DOHH2 (cell line): Measurements from ENCODE around the gene NFATC3.

Experiments
- H3F3A ChIP-seq: fragments of 200-600 bp; sonication (generic), shearing (Covaris generic); 2 replicates; pipeline ENCODE4 v1.6.0; 2016; ENCODE audit warnings: antibody characterized with exemption, mild to moderate bottlenecking; ENCODE audit not compliant: control insufficient read depth, insufficient read depth
- H3K27ac ChIP-seq: fragments of 200-600 bp; sonication (generic); 2 replicates; pipeline ENCODE4 v1.5.1; 2014; ENCODE audit warnings: low read depth, mild to moderate bottlenecking, low read length, moderate library complexity
- H3K27me3 ChIP-seq: fragments of 200-600 bp; sonication (generic); 2 replicates; pipeline ENCODE4 v1.6.1; 2014; ENCODE audit warnings: mild to moderate bottlenecking, low read length, mixed read lengths; ENCODE audit not compliant: control insufficient read depth
- H3K36me3 ChIP-seq: fragments of 200-600 bp; sonication (generic); 2 replicates; pipeline ENCODE4 v1.6.1; 2014; ENCODE audit warnings: mild to moderate bottlenecking, low read length, moderate library complexity, mixed read lengths; ENCODE audit not compliant: control insufficient read depth
- H3K4me1 ChIP-seq: fragments of 200-600 bp; sonication (generic); 2 replicates; pipeline ENCODE4 v1.6.1; 2014; ENCODE audit warnings: mild to moderate bottlenecking, low read length, mixed read lengths; ENCODE audit not compliant: control insufficient read depth
- H3K4me2 ChIP-seq: fragments of 200-600 bp; sonication (generic); 2 replicates; pipeline ENCODE4 v1.6.0; 2014; ENCODE audit warnings: mild to moderate bottlenecking, low read length, moderate library complexity
- H3K4me3 ChIP-seq: fragments of 200-600 bp; sonication (generic); 2 replicates; pipeline ENCODE4 v1.5.1; 2014; ENCODE audit warnings: mild to moderate bottlenecking, low read length, mixed read lengths
- H3K79me2 ChIP-seq: fragments of 200-600 bp; sonication (generic); 2 replicates; pipeline ENCODE4 v1.6.1; 2014; ENCODE audit warnings: mild to moderate bottlenecking, low read length, mixed read lengths; ENCODE audit not compliant: control insufficient read depth
- H3K9me2 ChIP-seq: fragments of 200-600 bp; sonication (generic); replicated peaks from 2 replicates; pipeline ENCODE4 v1.6.1; 2014; ENCODE audit warnings: mild to moderate bottlenecking, low read length, mixed read lengths; ENCODE audit not compliant: control insufficient read depth
- H3K9me3 ChIP-seq: fragments of 200-600 bp; sonication (generic); 2 replicates; pipeline ENCODE4 v1.6.1; 2014; ENCODE audit warnings: antibody characterized with exemption, low read length, mixed read lengths; ENCODE audit not compliant: control insufficient read depth, insufficient read depth
- H4K20me1 ChIP-seq: fragments of 200-600 bp; sonication (generic); 2 replicates; pipeline ENCODE4 v1.6.0; 2014; ENCODE audit warnings: low read depth, mild to moderate bottlenecking, antibody characterized with exemption, low read length, moderate library complexity; ENCODE audit not compliant: control insufficient read depth, insufficient read depth
- EZH2phosphoT487 ChIP-seq: fragments of 200-600 bp; sonication (generic); IDR thresholded peaks from 2 replicates; pipeline ENCODE4 v1.6.1; 2017; ENCODE audit warnings: borderline replicate concordance, mild to moderate bottlenecking, antibody characterized with exemption, low read length, moderate library complexity, mixed read lengths
- TF ChIP-seq, protein P1 (sequence below): fragments of 200-600 bp; sonication (generic); IDR thresholded peaks from one replicate; pipeline ENCODE4 v1.5.1; 2014; ENCODE audit warnings: antibody characterized with exemption, mild to moderate bottlenecking, low read depth, low read length; ENCODE audit not compliant: poor library complexity, severe bottlenecking

Gene NFATC3

GRCh38 chr16:68072038-68072695, 13.0 kb upstream of the NFATC3 start:
- no peaks in the 10 kb centered on the region for H3K79me2 ChIP-seq
- peaks cover 50% of the 10 kb centered on the region for H3K36me3 ChIP-seq
- H3K4me1 ChIP-seq: peaks cover 68% of the 10 kb centered on the region
- no peaks in the 10 kb centered on the region for H4K20me1 ChIP-seq
- H3K4me2 ChIP-seq: peak overlapping the region; percentile 69
- H3K9me3 ChIP-seq: no peaks in the 10 kb centered on the region
- no peaks in the 10 kb centered on the region for H3K9me2 ChIP-seq
- H3F3A ChIP-seq: peaks cover 17% of the 10 kb centered on the region
- H3K4me3 ChIP-seq: no peak overlapping the region; the same call in 1 of the 2 replicates
- H3K27ac ChIP-seq: no peak overlapping the region
- no peak for TF ChIP-seq EZH2phosphoT487
- H3K27me3 ChIP-seq: no peaks in the 10 kb centered on the region

- no peaks in the 10 kb centered on the region for H4K20me1 ChIP-seq
These were observed 11.0 kb upstream of the NFATC3 start for GRCh38 chr16:68073902-68074760.

GRCh38 chr16:68074850-68075555, 10.2 kb upstream of the NFATC3 start:
- no peak; the same call in 1 of the 2 replicates for TF ChIP-seq EZH2phosphoT487
- TF ChIP-seq, protein P1, sequence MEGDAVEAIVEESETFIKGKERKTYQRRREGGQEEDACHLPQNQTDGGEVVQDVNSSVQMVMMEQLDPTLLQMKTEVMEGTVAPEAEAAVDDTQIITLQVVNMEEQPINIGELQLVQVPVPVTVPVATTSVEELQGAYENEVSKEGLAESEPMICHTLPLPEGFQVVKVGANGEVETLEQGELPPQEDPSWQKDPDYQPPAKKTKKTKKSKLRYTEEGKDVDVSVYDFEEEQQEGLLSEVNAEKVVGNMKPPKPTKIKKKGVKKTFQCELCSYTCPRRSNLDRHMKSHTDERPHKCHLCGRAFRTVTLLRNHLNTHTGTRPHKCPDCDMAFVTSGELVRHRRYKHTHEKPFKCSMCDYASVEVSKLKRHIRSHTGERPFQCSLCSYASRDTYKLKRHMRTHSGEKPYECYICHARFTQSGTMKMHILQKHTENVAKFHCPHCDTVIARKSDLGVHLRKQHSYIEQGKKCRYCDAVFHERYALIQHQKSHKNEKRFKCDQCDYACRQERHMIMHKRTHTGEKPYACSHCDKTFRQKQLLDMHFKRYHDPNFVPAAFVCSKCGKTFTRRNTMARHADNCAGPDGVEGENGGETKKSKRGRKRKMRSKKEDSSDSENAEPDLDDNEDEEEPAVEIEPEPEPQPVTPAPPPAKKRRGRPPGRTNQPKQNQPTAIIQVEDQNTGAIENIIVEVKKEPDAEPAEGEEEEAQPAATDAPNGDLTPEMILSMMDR: no peak
- peak overlapping the region; percentile 65 for H3K4me3 ChIP-seq
- peaks cover 68% of the 10 kb centered on the region for H3K36me3 ChIP-seq
- H3K4me2 ChIP-seq: peak overlapping the region; percentile 90
- peak overlapping the region; percentile 74 for H3K27ac ChIP-seq
- H3K4me1 ChIP-seq: peaks cover 86% of the 10 kb centered on the region
- H3K9me2 ChIP-seq: no peaks in the 10 kb centered on the region
- H3F3A ChIP-seq: peaks cover 19% of the 10 kb centered on the region
- H3K27me3 ChIP-seq: no peaks in the 10 kb centered on the region
- H4K20me1 ChIP-seq: no peaks in the 10 kb centered on the region
- H3K9me3 ChIP-seq: no peaks in the 10 kb centered on the region
- no peaks in the 10 kb centered on the region for H3K79me2 ChIP-seq

More at GRCh38 chr16:68073902-68074760, 11.0 kb upstream of the NFATC3 start:
- H3K9me2 ChIP-seq: no peaks in the 10 kb centered on the region
- H3F3A ChIP-seq: peaks cover 19% of the 10 kb centered on the region
- peak overlapping the region; percentile 74 for H3K27ac ChIP-seq
- H3K9me3 ChIP-seq: no peaks in the 10 kb centered on the region
- peaks cover 84% of the 10 kb centered on the region for H3K4me1 ChIP-seq
- no peaks in the 10 kb centered on the region for H3K27me3 ChIP-seq
- TF ChIP-seq, protein P1: no peak
- no peak for TF ChIP-seq EZH2phosphoT487
- H3K4me3 ChIP-seq: peak overlapping the region; percentile 65
- peaks cover 68% of the 10 kb centered on the region for H3K36me3 ChIP-seq
- H3K79me2 ChIP-seq: no peaks in the 10 kb centered on the region
- H3K4me2 ChIP-seq: peak overlapping the region; percentile 90
